Mononuclear cell (primary cell): ENCODE measurements around the gene SYNDIG1L. TPM values are rescaled to one million over a fixed set of nuclear protein-coding genes. Genes with fewer than 3 reads are reported as not detected.

Source experiments
- H3K27me3 ChIP-seq: 2 replicates; pipeline ENCODE4 v1.6.0; 2011; ENCODE audit warnings: low read length, control low read depth; ENCODE audit not compliant: insufficient read depth
- H3K4me1 ChIP-seq: 2 replicates; pipeline ENCODE4 v1.5.1; 2011; ENCODE audit warnings: mild to moderate bottlenecking, low read length, control low read depth; ENCODE audit not compliant: insufficient read depth
- H3K4me3 ChIP-seq: 2 replicates; pipeline ENCODE4 v1.5.1; 2011; ENCODE audit warnings: mild to moderate bottlenecking, low read length, moderate library complexity
- H3K9me3 ChIP-seq: 2 replicates; pipeline ENCODE4 v1.5.1; 2011; ENCODE audit warnings: low read depth, mild to moderate bottlenecking, control low read depth, low read length
- total RNA-seq: library from RNA; depleted of rRNA; stranded (reverse); fragments of >200 nt; gene quantifications from one replicate; pipeline ENCODE4 v1.2.3, GENCODE V29; 2012

The SYNDIG1L gene
- total RNA-seq, 1 donor = not detected

- Histone ChIP-seq H3K4me3 (no peak overlapping the region), H3K27me3 (peaks cover 4% of the 10 kb centered on the region), H3K9me3 (no peaks in the 10 kb centered on the region), H3K4me1 (no peaks in the 10 kb centered on the region)
These were observed 8.8 kb downstream of the SYNDIG1L start for GRCh38 chr14:74417201-74417600.

- no peaks in the 10 kb centered on the region for H3K9me3 ChIP-seq
- no peak overlapping the region for H3K4me3 ChIP-seq
- H3K27me3 ChIP-seq = peaks cover 4% of the 10 kb centered on the region
- no peaks in the 10 kb centered on the region for H3K4me1 ChIP-seq
These were observed 10.9 kb downstream of the SYNDIG1L start for GRCh38 chr14:74415115-74415437.

GRCh38 chr14:74414403-74415114 is 11.5 kb downstream of the SYNDIG1L start:
- no peaks in the 10 kb centered on the region for H3K4me1 ChIP-seq
- no peak overlapping the region for H3K4me3 ChIP-seq
- no peaks in the 10 kb centered on the region for H3K9me3 ChIP-seq
- peaks cover 4% of the 10 kb centered on the region for H3K27me3 ChIP-seq

GRCh38 chr14:74413627-74414026 is 12.4 kb downstream of the SYNDIG1L start:
- Histone ChIP-seq H3K27me3 (peaks cover under 1% of the 10 kb centered on the region), H3K9me3 (no peaks in the 10 kb centered on the region), H3K4me1 (no peaks in the 10 kb centered on the region), H3K4me3 (no peak overlapping the region)

GRCh38 chr14:74412753-74413152 is 13.3 kb downstream of the SYNDIG1L start:
- Histone ChIP-seq H3K9me3 (no peaks in the 10 kb centered on the region), H3K4me1 (no peaks in the 10 kb centered on the region), H3K27me3 (no peaks in the 10 kb centered on the region), H3K4me3 (no peak overlapping the region)

GRCh38 chr14:74411671-74412070 is 14.3 kb downstream of the SYNDIG1L start:
- H3K4me1 ChIP-seq = no peaks in the 10 kb centered on the region
- H3K9me3 ChIP-seq = no peaks in the 10 kb centered on the region
- no peaks in the 10 kb centered on the region for H3K27me3 ChIP-seq
- no peak overlapping the region for H3K4me3 ChIP-seq

- Histone ChIP-seq H3K4me3 (no peak overlapping the region), H3K27me3 (no peaks in the 10 kb centered on the region), H3K9me3 (no peaks in the 10 kb centered on the region), H3K4me1 (no peaks in the 10 kb centered on the region)
These were observed 16.6 kb downstream of the SYNDIG1L start for GRCh38 chr14:74409441-74409840.

GRCh38 chr14:74408870-74409269 is 17.1 kb downstream of the SYNDIG1L start:
- Histone ChIP-seq H3K4me3 (no peak overlapping the region), H3K9me3 (no peaks in the 10 kb centered on the region), H3K27me3 (no peaks in the 10 kb centered on the region), H3K4me1 (no peaks in the 10 kb centered on the region)

- no peaks in the 10 kb centered on the region for H3K9me3 ChIP-seq
- no peak overlapping the region for H3K4me3 ChIP-seq
- peaks cover 4% of the 10 kb centered on the region for H3K4me1 ChIP-seq
- H3K27me3 ChIP-seq = no peaks in the 10 kb centered on the region
These were observed 18.2 kb downstream of the SYNDIG1L start for GRCh38 chr14:74407801-74408154.

- no peak overlapping the region for H3K4me3 ChIP-seq
- H3K9me3 ChIP-seq = no peaks in the 10 kb centered on the region
These were observed 18.8 kb downstream of the SYNDIG1L start for GRCh38 chr14:74407021-74407800.

GRCh38 chr14:74405663-74406062 is 20.3 kb downstream of the SYNDIG1L start:
- H3K27me3 ChIP-seq = no peaks in the 10 kb centered on the region
- H3K4me3 ChIP-seq = no peak overlapping the region
- no peaks in the 10 kb centered on the region for H3K9me3 ChIP-seq
- peaks cover 25% of the 10 kb centered on the region for H3K4me1 ChIP-seq

More at GRCh38 chr14:74407021-74407800, 18.8 kb downstream of the SYNDIG1L start:
- Histone ChIP-seq H3K27me3 (no peaks in the 10 kb centered on the region), H3K4me1 (peaks cover 9% of the 10 kb centered on the region)

- Histone ChIP-seq H3K4me1 (peaks cover 25% of the 10 kb centered on the region), H3K9me3 (no peaks in the 10 kb centered on the region), H3K27me3 (no peaks in the 10 kb centered on the region), H3K4me3 (no peak overlapping the region)
These were observed 21.6 kb downstream of the SYNDIG1L start for GRCh38 chr14:74404435-74404834.

GRCh38 chr14:74403619-74404417 is 22.2 kb downstream of the SYNDIG1L start:
- no peaks in the 10 kb centered on the region for H3K27me3 ChIP-seq
- H3K4me3 ChIP-seq = no peak overlapping the region
- H3K9me3 ChIP-seq = no peaks in the 10 kb centered on the region
- H3K4me1 ChIP-seq = peaks cover 25% of the 10 kb centered on the region

- H3K9me3 ChIP-seq = no peaks in the 10 kb centered on the region
- H3K27me3 ChIP-seq = no peaks in the 10 kb centered on the region
- H3K4me3 ChIP-seq = no peak overlapping the region
- H3K4me1 ChIP-seq = peaks cover 25% of the 10 kb centered on the region
These were observed 23.4 kb downstream of the SYNDIG1L start for GRCh38 chr14:74402401-74403251.
